ENCODE measurements around the gene SPNS1. TPM values are rescaled to one million over a fixed set of nuclear protein-coding genes. Genes with fewer than 3 reads are reported as not detected.

SPNS1 gene
- polyA plus RNA-seq, 2 of the 4 experiments (the other 2 are of a cell fraction): 27.0 to 35.1 TPM

- TF ChIP-seq MAX (IDR thresholded peaks at IDR 0.05) (no peak), JUN (IDR thresholded peaks at IDR 0.05) (0 out of 5 replicates have a peak, but pooled peaks of 1 of the 2 experiments have one; percentile 26), USF2 (IDR thresholded peaks at IDR 0.05) (no peak), GATA3 (IDR thresholded peaks at IDR 0.05; ENCODE audit: borderline replicate concordance) (no peak), KDM1A (IDR thresholded peaks at IDR 0.05; ENCODE audit: low read depth) (no peak), BCL3 (IDR thresholded peaks at IDR 0.05) (no peak), CHD4 (IDR thresholded peaks at IDR 0.05; ENCODE audit: borderline replicate concordance) (no peak), EHF (CRISPR knock-in tag; IDR thresholded peaks at IDR 0.05) (no peak), ZFP36 (IDR thresholded peaks at IDR 0.05; ENCODE audit: borderline replicate concordance, partially characterized antibody) (peak; percentile 43), FOSL2 (IDR thresholded peaks at IDR 0.05) (no peak), FOSL2 (CRISPR knock-in tag; IDR thresholded peaks at IDR 0.05) (peak; percentile 92), ESRRA (IDR thresholded peaks at IDR 0.05; ENCODE audit: borderline replicate concordance, low read length) (no peak), CTCF (IDR thresholded peaks at IDR 0.05) (no peak), HOXB5 (CRISPR knock-in tag; IDR thresholded peaks at IDR 0.05) (no peak), KDM5A (IDR thresholded peaks at IDR 0.05) (no peak), FOSB (CRISPR knock-in tag; IDR thresholded peaks at IDR 0.05) (no peak), CHD2 (IDR thresholded peaks at IDR 0.05; ENCODE audit: low read length, partially characterized antibody) (no peak), HOXB13 (CRISPR knock-in tag; IDR thresholded peaks at IDR 0.05; ENCODE audit: low read depth) (no peak), NR3C1 (IDR thresholded peaks at IDR 0.05) (no peak), EHMT2 (IDR thresholded peaks at IDR 0.05; ENCODE audit: low read depth) (no peak), MAFK (IDR thresholded peaks at IDR 0.05; ENCODE audit: partially characterized antibody) (peak; percentile 41), ZSCAN20 (CRISPR knock-in tag; IDR thresholded peaks at IDR 0.05) (no peak), RAD21 (conservative IDR thresholded peaks at IDR 0.05 in 1 of 2, IDR thresholded peaks at IDR 0.05 in 1 of 2) (no peak), RARB (CRISPR knock-in tag; IDR thresholded peaks at IDR 0.05) (no peak), EP300 (IDR thresholded peaks at IDR 0.05) (peak in 1 of 2 experiments; percentile 48; a peak in 1 of 5 replicates), TP53 (CRISPR knock-in tag; IDR thresholded peaks at IDR 0.05) (no peak), JUNB (IDR thresholded peaks at IDR 0.05) (peak; percentile 44; the same call in 1 of the 2 replicates), NPAS2 (CRISPR knock-in tag; IDR thresholded peaks at IDR 0.05; ENCODE audit: borderline replicate concordance) (no peak), POLR2A (IDR thresholded peaks at IDR 0.05; ENCODE audit: low read length) (no peak), HDAC2 (IDR thresholded peaks at IDR 0.05) (no peak), SMC3 (IDR thresholded peaks at IDR 0.05) (no peak), MYC (IDR thresholded peaks at IDR 0.05; ENCODE audit: borderline replicate concordance, low read length) (no peak), HEYL (CRISPR knock-in tag; IDR thresholded peaks at IDR 0.05) (no peak), HES2 (IDR thresholded peaks at IDR 0.05) (no peak), RNF2 (IDR thresholded peaks at IDR 0.05; ENCODE audit: borderline replicate concordance, low read depth) (no peak), CBX8 (IDR thresholded peaks at IDR 0.05) (no peak)
- Histone ChIP-seq H3K9me3 (no peaks in the 10 kb centered on the region), H3K4me3 (no peak overlapping the region), H3K27ac (peak overlapping the region; percentile 64 to 76), H3K4me2 (peak overlapping the region; percentile 48), H3K4me1 (peaks cover 14% of the 10 kb centered on the region)
- ATAC-seq (peak; percentile 84 to 86), DNase-seq (ENCODE audit: low read depth in 1 of 2, low spot score in 1 of 2) (peak; percentile 25 to 81), FAIRE-seq (no peak)
- WGBS (ENCODE audit: missing lambda C conversion rate): 40% methylated on average over 11 of the region's 16 CpGs
- CTCF ChIA-PET: interaction anchor here (1.4 to 1.7 kb wide), 2 partner anchors 12 to 56 kb away, joined by 5 to 6 read pairs; no protein-coding TSS in a partner anchor
- POLR2A ChIA-PET: no interaction called here
Observed at GRCh38 chr16:29029168-29029994, 54.8 kb downstream of the SPNS1 start.

Data from A549 (cell line).